ENCODE measurements around the gene PGA5. TPM values are rescaled to one million over a fixed set of nuclear protein-coding genes. Genes with fewer than 3 reads are reported as not detected.

Gene PGA5
- total RNA-seq, 2 donors from 2014 or later = 0.48 TPM; not detected in 1

DNA sequence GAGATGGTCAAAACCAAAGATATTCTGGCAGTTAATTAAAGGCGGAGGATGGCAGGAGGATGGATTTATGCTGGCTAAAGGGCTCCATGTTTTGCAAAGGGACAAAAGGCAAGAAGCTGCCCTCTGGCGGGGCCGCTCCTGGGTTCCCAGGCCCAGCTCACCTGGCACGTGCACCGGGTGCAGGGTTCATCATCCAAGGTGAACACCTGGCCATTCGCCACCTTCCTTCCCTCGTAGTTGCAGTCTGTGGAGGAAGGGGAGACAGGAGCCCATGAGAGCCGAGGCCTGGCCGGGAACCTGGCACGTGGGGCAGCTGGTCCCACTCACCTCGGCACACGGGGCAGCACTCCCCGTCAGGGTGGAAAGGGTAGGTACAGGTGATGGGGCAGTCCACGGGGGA is 23.8 kb downstream of the PGA5 start:
- Histone ChIP-seq H3K36me3 (no peaks in the 10 kb centered on the region), H3K27me3 (no peaks in the 10 kb centered on the region), H3K4me1 (no peaks in the 10 kb centered on the region), H3K27ac (no peak overlapping the region), H3K4me3 (no peak overlapping the region), H3K9me3 (no peaks in the 10 kb centered on the region)
- TF ChIP-seq, protein P1, sequence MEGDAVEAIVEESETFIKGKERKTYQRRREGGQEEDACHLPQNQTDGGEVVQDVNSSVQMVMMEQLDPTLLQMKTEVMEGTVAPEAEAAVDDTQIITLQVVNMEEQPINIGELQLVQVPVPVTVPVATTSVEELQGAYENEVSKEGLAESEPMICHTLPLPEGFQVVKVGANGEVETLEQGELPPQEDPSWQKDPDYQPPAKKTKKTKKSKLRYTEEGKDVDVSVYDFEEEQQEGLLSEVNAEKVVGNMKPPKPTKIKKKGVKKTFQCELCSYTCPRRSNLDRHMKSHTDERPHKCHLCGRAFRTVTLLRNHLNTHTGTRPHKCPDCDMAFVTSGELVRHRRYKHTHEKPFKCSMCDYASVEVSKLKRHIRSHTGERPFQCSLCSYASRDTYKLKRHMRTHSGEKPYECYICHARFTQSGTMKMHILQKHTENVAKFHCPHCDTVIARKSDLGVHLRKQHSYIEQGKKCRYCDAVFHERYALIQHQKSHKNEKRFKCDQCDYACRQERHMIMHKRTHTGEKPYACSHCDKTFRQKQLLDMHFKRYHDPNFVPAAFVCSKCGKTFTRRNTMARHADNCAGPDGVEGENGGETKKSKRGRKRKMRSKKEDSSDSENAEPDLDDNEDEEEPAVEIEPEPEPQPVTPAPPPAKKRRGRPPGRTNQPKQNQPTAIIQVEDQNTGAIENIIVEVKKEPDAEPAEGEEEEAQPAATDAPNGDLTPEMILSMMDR (IDR thresholded peaks at IDR 0.05) = no peak
- no peak for DNase-seq (ENCODE audit: low spot score)

DNA sequence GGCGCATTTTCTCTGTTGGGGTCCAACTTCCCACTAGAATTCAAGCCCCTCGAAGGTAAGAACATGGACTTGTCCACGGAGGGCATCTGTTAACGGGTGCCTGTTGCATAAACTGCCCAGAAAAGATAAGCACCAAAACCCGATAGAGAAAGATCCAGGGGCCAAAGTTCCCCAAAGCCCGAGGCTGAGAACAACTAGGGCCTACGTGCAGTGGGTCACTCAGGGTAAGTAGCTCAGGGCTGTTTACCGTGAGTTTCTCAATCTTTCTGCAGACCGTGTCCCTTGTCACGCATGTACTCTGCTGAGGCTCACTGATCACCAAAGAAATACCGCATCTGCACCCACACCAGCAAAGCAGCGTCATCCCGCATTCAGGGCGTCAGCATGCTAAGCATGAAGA is 24.4 kb downstream of the PGA5 start:
- no peaks in the 10 kb centered on the region for H3K4me1 ChIP-seq
- no peak for DNase-seq (ENCODE audit: low spot score)
- TF ChIP-seq, protein P1 (IDR thresholded peaks at IDR 0.05) = no peak
- H3K4me3 ChIP-seq = no peak overlapping the region
- H3K27me3 ChIP-seq = no peaks in the 10 kb centered on the region
- H3K27ac ChIP-seq = no peak overlapping the region
- H3K36me3 ChIP-seq = no peaks in the 10 kb centered on the region
- H3K9me3 ChIP-seq = no peaks in the 10 kb centered on the region

DNA sequence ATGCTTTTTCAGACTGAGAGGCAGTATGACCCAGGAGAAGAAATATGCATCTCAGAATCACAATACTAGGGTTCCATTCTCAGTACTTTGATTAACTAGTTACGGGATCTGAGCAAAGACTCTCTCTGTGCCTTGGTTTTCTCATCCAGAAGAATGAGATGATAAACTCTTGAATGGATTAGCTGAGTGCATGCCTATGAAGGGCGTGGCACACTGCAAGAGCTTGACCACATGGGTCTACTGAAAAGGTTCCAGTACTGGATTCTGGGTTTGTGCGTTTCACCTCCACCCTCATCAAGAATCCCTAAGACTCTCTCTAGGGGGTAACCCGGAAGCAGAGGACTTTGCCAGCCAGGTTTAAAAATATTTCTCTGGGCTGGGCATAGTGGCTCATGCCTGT is 25.6 kb downstream of the PGA5 start:
- Histone ChIP-seq H3K4me3 (no peak overlapping the region), H3K27ac (no peak overlapping the region), H3K4me1 (no peaks in the 10 kb centered on the region), H3K9me3 (no peaks in the 10 kb centered on the region), H3K36me3 (no peaks in the 10 kb centered on the region), H3K27me3 (no peaks in the 10 kb centered on the region)
- TF ChIP-seq, protein P1 (IDR thresholded peaks at IDR 0.05) = no peak
- DNase-seq (ENCODE audit: low spot score) = no peak

DNA sequence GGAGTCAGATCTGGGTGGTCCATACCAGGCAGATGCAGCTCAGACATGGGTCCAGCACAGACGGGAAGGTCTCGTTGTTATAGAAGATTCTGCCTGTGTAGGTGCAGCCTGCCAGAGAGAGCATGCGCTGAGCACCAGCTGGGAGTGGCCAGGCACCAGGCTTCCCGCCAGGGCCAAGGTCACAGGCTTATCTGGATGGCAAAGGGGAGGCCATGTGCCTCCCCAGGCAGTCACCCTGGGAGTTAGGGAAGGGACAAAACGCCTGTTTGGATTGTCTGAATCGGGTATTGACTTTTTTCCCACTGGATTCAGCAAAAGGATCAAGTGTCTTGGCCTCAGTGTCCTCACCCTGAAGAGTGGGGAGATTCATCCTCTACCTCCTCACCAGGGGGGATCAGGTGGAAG is 26.5 kb downstream of the PGA5 start:
- no peak overlapping the region for H3K27ac ChIP-seq
- DNase-seq (ENCODE audit: low spot score) = no peak
- H3K27me3 ChIP-seq = no peaks in the 10 kb centered on the region
- no peak overlapping the region for H3K4me3 ChIP-seq
- no peaks in the 10 kb centered on the region for H3K4me1 ChIP-seq
- TF ChIP-seq, protein P1 (IDR thresholded peaks at IDR 0.05) = no peak
- no peaks in the 10 kb centered on the region for H3K9me3 ChIP-seq
- no peaks in the 10 kb centered on the region for H3K36me3 ChIP-seq

DNA sequence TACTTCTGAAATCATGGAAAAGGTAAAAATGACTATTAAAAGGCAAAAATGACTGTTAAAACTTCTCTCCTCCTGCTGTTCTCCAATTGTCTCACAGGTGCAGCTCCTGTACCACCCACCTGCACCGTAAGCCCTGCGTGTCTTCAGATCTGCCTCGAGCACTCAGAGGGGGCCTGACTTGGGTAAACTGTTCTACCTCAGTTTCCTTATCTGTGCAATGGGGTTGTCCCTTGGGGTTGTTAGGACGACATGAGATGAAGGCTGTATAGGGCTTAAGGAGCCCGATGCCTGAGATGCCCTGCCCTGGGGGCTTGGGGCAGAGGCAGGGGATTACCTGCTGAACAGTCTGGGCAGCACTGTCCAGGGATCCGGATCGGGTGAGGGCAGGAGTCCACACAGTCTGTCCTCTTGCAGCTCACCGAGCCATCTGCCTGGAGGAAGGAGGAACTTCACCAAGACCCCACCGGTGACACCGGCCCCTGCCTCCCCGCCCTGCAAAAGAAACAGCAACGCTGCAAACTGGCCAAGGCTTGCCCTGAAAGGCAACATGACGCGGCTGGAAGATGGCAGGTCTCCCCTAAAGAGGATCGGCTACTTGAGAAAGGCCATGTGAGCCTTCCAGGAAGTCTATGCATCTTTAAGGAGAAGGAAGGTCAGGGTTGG is 27.7 kb downstream of the PGA5 start:
- no peak overlapping the region for H3K4me3 ChIP-seq
- TF ChIP-seq, protein P1 (IDR thresholded peaks at IDR 0.05) = no peak
- H3K4me1 ChIP-seq = no peaks in the 10 kb centered on the region
- DNase-seq (ENCODE audit: low spot score) = no peak
- H3K9me3 ChIP-seq = no peaks in the 10 kb centered on the region
- H3K36me3 ChIP-seq = no peaks in the 10 kb centered on the region
- H3K27ac ChIP-seq = no peak overlapping the region
- H3K27me3 ChIP-seq = no peaks in the 10 kb centered on the region
